ENCODE results near the gene ADGRL3.
"Not testable (repeated sequence)": the region's sequence is repeated elsewhere in the genome, so short reads cannot be mapped to it uniquely, and the experiment has no call there.

ADGRL3 gene

GRCh38 chr4:61959087-61959486 is 759.0 kb downstream of the ADGRL3 start:
- no peak overlapping the region for H3K4me2 ChIP-seq (ENCODE audit: low read length)
- no peaks in the 10 kb centered on the region for H3K79me2 ChIP-seq (ENCODE audit: control insufficient read depth, insufficient read depth, low read length, poor library complexity)
- no peak overlapping the region for H4K12ac ChIP-seq (ENCODE audit: low read depth, low read length)
- DNase-seq = no peak
- no peak overlapping the region for H3K27ac ChIP-seq (ENCODE audit: low read depth, low read length)
- no peak overlapping the region for H2BK12ac ChIP-seq (ENCODE audit: low read length)
- no peak overlapping the region for H2AK5ac ChIP-seq (ENCODE audit: low read length)
- H3K36me3 ChIP-seq (ENCODE audit: control insufficient read depth in 1 of 2, insufficient read depth in 2 of 2, low read length in 2 of 2) = no peaks in the 10 kb centered on the region
- no peak overlapping the region for H2BK5ac ChIP-seq (ENCODE audit: low read depth, low read length, poor library complexity)
- no peaks in the 10 kb centered on the region for H3K9me3 ChIP-seq (ENCODE audit: insufficient read depth, low read depth, low read length)
- no peak overlapping the region for H3K23ac ChIP-seq (ENCODE audit: low read length)
- H4K8ac ChIP-seq (ENCODE audit: low read depth, low read length) = no peak overlapping the region
- H3K4me3 ChIP-seq (ENCODE audit: low read depth, low read length) = no peak overlapping the region
- no peaks in the 10 kb centered on the region for H3K27me3 ChIP-seq (ENCODE audit: insufficient read depth, low read length)
- no CpG with 5 or more reads among the region's 1 CpG for WGBS (ENCODE audit: extremely low coverage, insufficient coverage, insufficient read length)
- H2AFZ ChIP-seq (ENCODE audit: insufficient read depth, low read length, poor library complexity) = no peak overlapping the region
- no peak overlapping the region for H3K14ac ChIP-seq (ENCODE audit: low read length)
- H4K91ac ChIP-seq (ENCODE audit: low read depth, low read length) = no peak overlapping the region
- no peaks in the 10 kb centered on the region for H3K4me1 ChIP-seq (ENCODE audit: control insufficient read depth in 1 of 2, insufficient read depth in 2 of 2, low read length in 2 of 2)
- no peak overlapping the region for H3K4ac ChIP-seq (ENCODE audit: low read depth, low read length)
- H2BK120ac ChIP-seq (ENCODE audit: insufficient read depth, low read length, poor library complexity) = no peak overlapping the region
- H3K79me1 ChIP-seq (ENCODE audit: low read length) = no peaks in the 10 kb centered on the region
- no peak overlapping the region for H3K9ac ChIP-seq (ENCODE audit: low read length)
- no peak overlapping the region for H3K18ac ChIP-seq (ENCODE audit: low read length)

- no peaks in the 10 kb centered on the region for H3K79me2 ChIP-seq (ENCODE audit: control insufficient read depth, insufficient read depth, low read length, poor library complexity)
- no peaks in the 10 kb centered on the region for H3K79me1 ChIP-seq (ENCODE audit: low read length)
- H3K4ac ChIP-seq (ENCODE audit: low read depth, low read length) = no peak overlapping the region
- no peak overlapping the region for H3K9ac ChIP-seq (ENCODE audit: low read length)
- no peak overlapping the region for H2AK5ac ChIP-seq (ENCODE audit: low read length)
- 100% methylated on average over 1 of the region's 4 CpGs for WGBS (ENCODE audit: extremely low coverage, insufficient coverage, insufficient read length)
- no peak for DNase-seq
- no peaks in the 10 kb centered on the region for H3K4me1 ChIP-seq (ENCODE audit: control insufficient read depth in 1 of 2, insufficient read depth in 2 of 2, low read length in 2 of 2)
- H4K12ac ChIP-seq (ENCODE audit: low read depth, low read length) = no peak overlapping the region
- H3K4me2 ChIP-seq (ENCODE audit: low read length) = no peak overlapping the region
- H3K14ac ChIP-seq (ENCODE audit: low read length) = no peak overlapping the region
- H3K36me3 ChIP-seq (ENCODE audit: control insufficient read depth in 1 of 2, insufficient read depth in 2 of 2, low read length in 2 of 2) = peaks cover 0 to 2% of the 10 kb centered on the region in 2 experiments
- no peak overlapping the region for H3K23ac ChIP-seq (ENCODE audit: low read length)
- H3K27ac ChIP-seq (ENCODE audit: low read depth, low read length) = no peak overlapping the region
- H3K4me3 ChIP-seq (ENCODE audit: low read depth, low read length) = no peak overlapping the region
- H3K18ac ChIP-seq (ENCODE audit: low read length) = no peak overlapping the region
- no peak overlapping the region for H2BK5ac ChIP-seq (ENCODE audit: low read depth, low read length, poor library complexity)
- H2BK12ac ChIP-seq (ENCODE audit: low read length) = no peak overlapping the region
- H4K8ac ChIP-seq (ENCODE audit: low read depth, low read length) = no peak overlapping the region
- H3K9me3 ChIP-seq (ENCODE audit: insufficient read depth, low read depth, low read length) = no peaks in the 10 kb centered on the region
- no peak overlapping the region for H2BK120ac ChIP-seq (ENCODE audit: insufficient read depth, low read length, poor library complexity)
- no peaks in the 10 kb centered on the region for H3K27me3 ChIP-seq (ENCODE audit: insufficient read depth, low read length)
- no peak overlapping the region for H2AFZ ChIP-seq (ENCODE audit: insufficient read depth, low read length, poor library complexity)
- no peak overlapping the region for H4K91ac ChIP-seq (ENCODE audit: low read depth, low read length)
Observed at GRCh38 chr4:61984260-61984909, 784.3 kb downstream of the ADGRL3 start.

DNA sequence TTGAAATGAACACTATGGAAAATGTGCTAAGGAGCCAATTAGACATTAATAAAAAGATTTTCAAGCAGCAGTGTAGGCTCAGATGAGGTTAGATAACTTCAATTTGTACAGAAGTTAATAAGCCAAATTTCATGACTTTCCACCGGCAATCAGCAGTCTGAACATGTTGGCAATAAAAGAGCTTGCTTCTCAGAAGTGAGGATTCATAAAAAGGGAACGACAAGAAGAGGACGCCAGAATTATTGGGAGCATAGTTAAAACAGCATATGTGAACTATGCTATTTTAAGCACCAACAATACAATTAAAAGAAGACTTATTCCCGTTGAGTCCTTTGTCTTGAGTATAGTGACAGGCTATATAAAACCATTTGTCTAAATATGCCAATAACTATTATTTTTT is 785.3 kb downstream of the ADGRL3 start:
- H2BK12ac ChIP-seq (ENCODE audit: low read length) = no peak overlapping the region
- H3K79me2 ChIP-seq (ENCODE audit: control insufficient read depth, insufficient read depth, low read length, poor library complexity) = no peaks in the 10 kb centered on the region
- H2BK5ac ChIP-seq (ENCODE audit: low read depth, low read length, poor library complexity) = no peak overlapping the region
- H3K36me3 ChIP-seq (ENCODE audit: control insufficient read depth in 1 of 2, insufficient read depth in 2 of 2, low read length in 2 of 2) = peaks cover 0 to 2% of the 10 kb centered on the region in 2 experiments
- no peak overlapping the region for H3K4me2 ChIP-seq (ENCODE audit: low read length)
- no peaks in the 10 kb centered on the region for H3K79me1 ChIP-seq (ENCODE audit: low read length)
- H3K14ac ChIP-seq (ENCODE audit: low read length) = no peak overlapping the region
- H4K8ac ChIP-seq (ENCODE audit: low read depth, low read length) = no peak overlapping the region
- H2AFZ ChIP-seq (ENCODE audit: insufficient read depth, low read length, poor library complexity) = no peak overlapping the region
- no peak overlapping the region for H3K4ac ChIP-seq (ENCODE audit: low read depth, low read length)
- no peak overlapping the region for H3K18ac ChIP-seq (ENCODE audit: low read length)
- DNase-seq = no peak
- H4K12ac ChIP-seq (ENCODE audit: low read depth, low read length) = no peak overlapping the region
- H2BK120ac ChIP-seq (ENCODE audit: insufficient read depth, low read length, poor library complexity) = no peak overlapping the region
- no peak overlapping the region for H3K27ac ChIP-seq (ENCODE audit: low read depth, low read length)
- H3K23ac ChIP-seq (ENCODE audit: low read length) = no peak overlapping the region
- H3K4me1 ChIP-seq (ENCODE audit: control insufficient read depth in 1 of 2, insufficient read depth in 2 of 2, low read length in 2 of 2) = no peaks in the 10 kb centered on the region
- H3K27me3 ChIP-seq (ENCODE audit: insufficient read depth, low read length) = no peaks in the 10 kb centered on the region
- H2AK5ac ChIP-seq (ENCODE audit: low read length) = no peak overlapping the region
- WGBS (ENCODE audit: extremely low coverage, insufficient coverage, insufficient read length) = no CpG with 5 or more reads among the region's 4 CpGs
- H3K4me3 ChIP-seq (ENCODE audit: low read depth, low read length) = no peak overlapping the region
- no peaks in the 10 kb centered on the region for H3K9me3 ChIP-seq (ENCODE audit: insufficient read depth, low read depth, low read length)
- H3K9ac ChIP-seq (ENCODE audit: low read length) = no peak overlapping the region
- H4K91ac ChIP-seq (ENCODE audit: low read depth, low read length) = no peak overlapping the region

GRCh38 chr4:61986929-61987328 is 786.8 kb downstream of the ADGRL3 start:
- H4K8ac ChIP-seq (ENCODE audit: low read depth, low read length); H3K4me3 ChIP-seq (ENCODE audit: low read depth, low read length); H4K91ac ChIP-seq (ENCODE audit: low read depth, low read length); H3K4me2 ChIP-seq (ENCODE audit: low read length); H4K12ac ChIP-seq (ENCODE audit: low read depth, low read length); H3K23ac ChIP-seq (ENCODE audit: low read length); DNase-seq; H3K27ac ChIP-seq (ENCODE audit: low read depth, low read length); H3K14ac ChIP-seq (ENCODE audit: low read length); H3K9ac ChIP-seq (ENCODE audit: low read length); H3K79me1 ChIP-seq (ENCODE audit: low read length); H3K27me3 ChIP-seq (ENCODE audit: insufficient read depth, low read length); H2AFZ ChIP-seq (ENCODE audit: insufficient read depth, low read length, poor library complexity); H2AK5ac ChIP-seq (ENCODE audit: low read length); H3K79me2 ChIP-seq (ENCODE audit: control insufficient read depth, insufficient read depth, low read length, poor library complexity); H3K4ac ChIP-seq (ENCODE audit: low read depth, low read length); H2BK5ac ChIP-seq (ENCODE audit: low read depth, low read length, poor library complexity); H2BK120ac ChIP-seq (ENCODE audit: insufficient read depth, low read length, poor library complexity); H3K18ac ChIP-seq (ENCODE audit: low read length); H2BK12ac ChIP-seq (ENCODE audit: low read length); H3K4me1 ChIP-seq (ENCODE audit: control insufficient read depth in 1 of 2, insufficient read depth in 2 of 2, low read length in 2 of 2); H3K9me3 ChIP-seq (ENCODE audit: insufficient read depth, low read depth, low read length); H3K36me3 ChIP-seq (ENCODE audit: control insufficient read depth in 1 of 2, insufficient read depth in 2 of 2, low read length in 2 of 2): not testable (repeated sequence)
- no CpG with 5 or more reads among the region's 7 CpGs for WGBS (ENCODE audit: extremely low coverage, insufficient coverage, insufficient read length)

All from trophoblast cell (in vitro differentiated cells and primary cell).